ENCODE measurements around the gene TXNDC2. TPM values are rescaled to one million over a fixed set of nuclear protein-coding genes. Genes with fewer than 3 reads are reported as not detected.
"Not testable (repeated sequence)": the region's sequence is repeated elsewhere in the genome, so short reads cannot be mapped to it uniquely, and the experiment has no call there.

The TXNDC2 gene
- total RNA-seq: 0.10 TPM in 1 of 2 replicates, not detected in the other
- polyA plus RNA-seq (2012): 0.24 TPM

DNA sequence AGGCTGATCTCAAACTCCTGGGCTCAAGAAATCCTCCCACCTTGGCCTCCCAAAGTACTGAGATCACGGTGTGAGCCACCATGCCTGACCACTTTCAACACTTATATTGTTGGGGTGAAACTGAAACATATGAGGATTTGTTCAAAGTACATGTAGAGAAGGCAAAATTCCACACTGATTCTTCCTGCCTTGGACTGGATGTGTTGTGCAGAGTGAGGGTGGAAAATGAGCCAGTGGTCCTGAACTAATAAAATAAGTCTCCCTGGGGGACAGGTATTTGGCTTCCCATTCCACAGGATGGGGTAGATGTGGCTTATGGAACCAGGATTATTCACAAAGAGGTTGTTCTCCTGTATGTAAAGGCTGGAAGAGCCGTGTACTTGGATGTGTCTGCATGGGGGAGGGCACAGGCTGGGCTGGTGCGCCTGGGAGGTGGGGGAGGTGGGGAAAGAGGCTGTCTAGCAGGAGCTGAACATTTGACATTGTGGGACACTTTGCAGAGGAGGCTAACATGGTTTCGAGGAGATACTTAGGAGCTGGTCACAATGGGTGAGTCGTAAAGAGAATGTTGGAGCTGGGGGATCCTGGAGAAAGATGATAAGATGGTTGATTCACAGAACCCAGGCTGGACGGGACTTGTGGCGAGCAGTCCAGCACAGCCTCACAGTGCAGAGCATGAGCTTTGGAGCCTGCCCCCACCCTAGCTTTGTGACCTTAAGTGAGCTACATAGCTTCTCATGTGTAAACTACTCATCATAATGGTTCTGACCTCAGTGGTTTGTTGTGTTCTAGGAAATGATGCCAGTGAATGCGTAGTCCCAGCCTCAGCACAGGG is at the start of gene TXNDC2:
Gene TXNDC2, plus strand, starts transcription at position 804 of the 835 bp plus-strand sequence. CDS start 708 bp downstream, outside the sequence.
- DNase-seq (ENCODE audit: low read depth): no peak

DNA sequence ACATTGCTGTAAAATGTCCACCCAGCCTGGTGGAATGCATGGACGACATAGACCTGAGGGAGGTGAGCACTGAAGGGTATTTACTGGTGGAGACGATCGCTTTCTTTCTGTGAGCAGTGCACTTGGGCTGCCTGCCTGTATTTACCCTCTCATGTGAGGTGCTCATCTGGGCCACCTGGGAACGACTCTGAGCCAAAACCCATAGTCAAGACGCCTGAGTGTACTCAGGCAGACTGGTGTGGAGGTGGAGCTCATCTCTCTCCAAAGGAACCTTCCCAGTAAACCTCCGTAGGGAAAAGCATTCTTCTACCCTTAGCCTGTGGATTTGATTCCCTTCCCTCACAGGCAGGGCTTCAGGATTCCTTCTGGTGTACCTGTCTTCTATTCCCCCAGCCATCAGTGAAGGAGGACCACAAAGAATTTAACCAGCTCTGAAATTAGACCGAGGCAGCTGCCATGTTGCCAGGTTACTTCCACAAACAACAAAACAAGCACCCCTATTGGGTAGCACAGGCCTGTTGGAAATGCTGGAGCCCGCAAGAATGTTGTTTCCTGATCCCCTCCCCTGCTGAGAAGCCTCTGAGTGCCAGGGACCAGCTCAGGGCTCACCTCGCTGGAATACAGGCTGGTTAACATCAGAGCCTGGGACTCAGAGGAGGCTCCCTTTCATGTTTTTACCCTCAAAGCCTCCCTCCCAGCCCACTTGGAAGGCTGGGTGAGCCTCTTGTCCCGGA is 47.5 kb upstream of the TXNDC2 start:
- DNase-seq (ENCODE audit: low read depth): peak; percentile 98

DNA sequence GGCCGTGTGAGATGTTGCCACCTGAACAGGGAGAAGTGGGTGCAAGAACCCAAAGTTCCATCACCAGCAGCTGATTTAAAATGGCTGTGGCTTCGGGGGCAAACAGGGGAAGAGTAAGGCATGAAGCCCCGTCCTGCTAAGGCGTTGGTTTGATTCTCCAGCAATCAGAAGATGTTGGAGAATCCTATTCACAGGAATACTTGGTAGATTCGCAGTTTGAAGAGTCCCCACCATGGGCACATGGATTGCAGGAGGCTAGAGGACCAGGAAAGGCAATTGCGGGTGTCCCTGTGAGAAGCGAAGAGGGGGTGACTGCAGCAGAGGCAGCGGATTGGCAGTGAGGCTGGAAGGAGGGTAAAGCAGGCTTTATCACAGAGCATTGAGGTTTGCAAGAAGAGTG is 46.6 kb upstream of the TXNDC2 start:
- DNase-seq (ENCODE audit: low read depth): no peak

DNA sequence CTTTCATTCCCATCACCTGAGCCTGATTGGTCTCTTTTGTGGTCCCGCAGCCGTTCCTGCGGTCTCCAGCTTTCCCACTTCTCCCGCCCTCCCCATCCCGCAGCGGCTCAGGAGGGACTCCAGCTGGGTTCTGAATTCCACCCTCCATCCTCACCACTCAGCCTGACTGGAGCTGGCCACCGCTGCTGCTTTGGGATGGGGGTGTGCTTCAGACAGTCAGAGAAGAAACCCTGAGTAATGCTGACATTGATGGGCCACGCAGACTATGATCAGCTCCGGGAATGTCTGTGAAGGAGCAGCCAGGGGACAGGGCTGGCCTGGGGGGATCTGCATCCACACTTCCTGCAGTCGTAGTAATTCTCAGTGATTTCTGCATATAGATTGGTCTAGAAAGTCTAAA is 45.9 kb upstream of the TXNDC2 start:
- no peak for DNase-seq (ENCODE audit: low read depth)

DNA sequence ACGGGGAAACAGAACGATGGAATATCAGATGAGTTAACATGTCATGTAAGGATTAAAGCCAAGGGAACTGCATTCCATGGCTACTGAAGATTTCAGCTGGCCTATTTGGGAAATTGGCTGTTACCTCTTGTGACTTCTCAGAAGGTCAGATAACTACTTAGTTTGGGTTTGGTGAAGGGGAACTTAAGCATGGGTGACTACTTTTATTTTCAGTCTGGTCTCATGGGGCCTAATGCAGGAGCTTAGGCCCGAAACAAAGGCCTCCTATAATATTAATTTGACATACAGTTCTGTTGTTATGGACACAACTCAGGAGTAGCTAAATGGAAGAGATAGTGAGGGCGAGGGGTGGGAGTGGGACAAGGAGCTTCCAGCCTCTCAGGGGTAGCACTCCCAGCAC is 44.0 kb upstream of the TXNDC2 start:
- no peak for DNase-seq (ENCODE audit: low read depth)

DNA sequence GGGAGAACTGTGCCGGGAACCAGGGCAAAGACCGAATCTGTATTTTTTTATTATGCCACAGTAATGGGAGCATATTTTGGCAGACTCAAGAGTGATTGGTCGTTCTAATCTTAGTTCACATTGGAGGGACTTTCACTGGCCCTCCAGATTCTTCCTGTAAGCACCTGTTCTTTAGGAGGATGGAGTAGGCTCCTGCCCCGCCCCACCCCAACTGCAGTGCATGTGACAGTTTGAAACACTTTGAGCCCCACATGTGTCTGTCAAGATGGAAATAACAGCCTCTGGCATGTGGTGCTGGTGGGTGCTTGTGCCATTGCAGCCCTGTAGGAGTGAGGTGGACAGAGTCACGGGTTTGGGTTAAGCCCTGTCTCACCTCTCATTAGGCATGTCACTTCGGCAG is 43.3 kb upstream of the TXNDC2 start:
- peak; percentile 69 for DNase-seq (ENCODE audit: low read depth)

DNA sequence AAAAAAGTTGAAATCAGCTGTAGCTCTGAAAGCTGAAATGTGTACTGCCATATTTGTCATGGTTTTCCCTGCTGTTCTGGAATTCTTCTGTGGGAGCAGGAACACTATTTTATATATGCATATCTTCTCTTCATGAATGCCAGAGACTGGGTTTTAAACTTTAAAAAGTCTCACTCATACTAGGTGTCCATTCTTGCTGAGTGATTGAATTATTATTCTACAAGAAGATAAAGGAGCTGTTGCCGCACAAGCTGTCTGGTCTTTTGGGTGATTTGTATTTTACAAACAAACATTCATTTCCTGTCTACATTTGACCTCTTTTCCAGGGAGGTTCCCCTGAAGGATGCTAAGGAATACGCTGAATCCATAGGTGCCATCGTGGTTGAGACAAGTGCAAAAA is 40.5 kb upstream of the TXNDC2 start:
- DNase-seq (ENCODE audit: low read depth): no peak

DNA sequence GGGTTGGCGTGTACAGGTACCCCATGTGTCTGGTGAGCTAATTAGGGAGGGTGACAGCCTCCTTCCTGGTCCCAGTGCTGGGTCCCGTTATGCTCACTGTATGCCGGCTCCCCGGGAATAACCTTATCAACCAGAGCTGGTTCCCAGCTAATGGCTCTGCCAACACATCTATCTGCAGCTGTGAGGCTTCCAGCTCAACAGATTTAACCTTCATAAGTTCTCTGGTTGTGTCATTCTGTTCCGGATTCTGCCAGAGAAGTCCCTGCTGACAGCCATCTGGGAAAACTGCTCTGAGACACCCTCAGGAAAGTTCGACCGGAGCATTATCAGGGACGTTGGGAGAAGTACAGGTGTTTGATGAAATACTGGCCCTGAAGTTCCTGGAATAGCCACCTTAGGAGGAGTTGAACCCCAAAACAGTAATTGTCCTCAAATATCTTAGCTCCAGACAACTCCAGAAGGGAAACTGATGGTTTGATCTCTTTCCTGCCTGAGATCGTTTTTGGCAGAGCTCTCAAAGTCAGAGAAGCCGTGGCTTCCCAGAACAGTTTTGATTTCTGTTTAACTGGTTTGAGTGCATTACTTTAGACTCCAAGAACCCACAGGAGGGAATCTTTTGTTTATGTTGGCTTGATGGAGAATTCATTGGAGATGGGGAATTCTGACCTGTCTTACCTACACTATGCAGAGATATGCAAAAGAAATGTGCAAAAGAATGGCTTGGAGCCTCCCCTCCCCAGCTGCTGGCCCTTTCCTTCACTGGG is 39.4 kb upstream of the TXNDC2 start:
- DNase-seq (ENCODE audit: low read depth): no peak

DNA sequence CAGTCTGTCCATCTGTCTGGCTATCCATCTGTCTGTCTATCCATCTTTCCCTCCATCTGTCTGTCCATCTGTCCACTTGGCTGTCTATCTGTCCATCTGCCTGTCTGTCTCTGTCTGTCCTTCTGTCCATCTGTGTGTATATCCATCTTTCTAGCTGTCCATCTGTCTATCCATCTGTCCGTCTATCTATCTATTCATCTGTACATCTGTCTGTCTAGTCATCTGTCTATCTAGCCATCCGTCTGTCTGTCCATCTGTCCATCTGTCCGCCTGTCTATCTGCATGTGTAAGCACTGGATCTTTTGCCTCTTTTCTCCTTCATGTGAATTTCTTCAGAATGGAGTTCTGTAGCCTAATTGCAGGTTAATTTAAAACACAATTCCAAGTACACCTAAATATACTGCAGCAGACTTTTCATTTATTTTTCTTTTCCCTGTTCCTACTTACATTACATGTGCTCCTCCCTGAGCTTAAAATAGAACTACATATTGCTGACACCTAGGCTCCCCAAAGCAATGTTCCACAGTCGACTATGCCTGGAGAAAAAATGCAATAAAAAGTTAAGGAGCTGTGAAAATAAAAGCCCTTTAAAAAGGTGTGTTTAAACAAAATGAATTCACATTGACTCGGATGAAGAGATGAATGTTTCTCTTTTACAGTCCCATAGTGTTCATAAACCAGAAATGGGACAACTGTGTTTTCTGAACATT is 37.4 kb upstream of the TXNDC2 start:
- peak; percentile 65 for DNase-seq (ENCODE audit: low read depth)

DNA sequence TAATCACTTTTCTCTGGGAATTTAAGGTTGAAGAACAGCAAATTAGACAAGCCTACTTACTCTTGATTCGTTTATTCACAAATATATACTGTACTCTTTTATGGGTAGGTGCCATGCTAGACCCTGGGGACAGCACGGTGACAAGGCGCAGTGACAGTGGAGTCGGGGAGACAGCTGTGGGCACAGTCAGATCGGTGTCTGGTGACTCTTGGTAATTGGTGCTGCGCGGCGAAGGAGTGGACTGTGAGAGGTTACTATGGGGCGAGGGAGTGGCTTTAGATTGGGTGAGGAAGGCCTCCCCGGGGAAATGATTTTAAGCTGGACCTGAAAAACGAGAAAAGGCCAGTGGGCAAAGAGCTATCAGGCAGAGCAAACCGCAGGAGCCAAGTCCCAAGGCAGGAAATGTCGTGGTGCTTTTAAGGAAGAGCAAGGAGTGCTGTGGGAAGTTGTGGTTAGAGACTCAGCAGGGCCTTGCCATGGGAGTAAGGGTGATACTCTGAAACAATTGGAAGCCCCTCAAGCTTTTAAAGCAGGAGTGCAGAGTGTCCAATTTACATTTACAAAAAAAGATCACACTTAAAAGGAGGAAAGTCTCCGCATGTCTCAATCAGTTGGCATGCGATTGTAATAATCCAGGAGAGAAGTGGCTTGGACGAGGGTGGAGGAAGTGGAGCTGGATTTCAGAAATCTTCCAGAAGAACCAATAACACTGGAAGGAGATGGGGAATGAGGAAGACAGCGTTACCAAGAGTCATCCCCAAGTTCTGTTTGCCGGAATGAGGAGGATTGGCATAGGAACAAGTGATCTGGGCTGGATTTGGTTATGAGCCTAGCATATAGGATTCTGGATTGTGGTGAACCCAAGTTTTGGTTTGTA is 36.1 kb upstream of the TXNDC2 start:
- DNase-seq (ENCODE audit: low read depth): peak; percentile 86

DNA sequence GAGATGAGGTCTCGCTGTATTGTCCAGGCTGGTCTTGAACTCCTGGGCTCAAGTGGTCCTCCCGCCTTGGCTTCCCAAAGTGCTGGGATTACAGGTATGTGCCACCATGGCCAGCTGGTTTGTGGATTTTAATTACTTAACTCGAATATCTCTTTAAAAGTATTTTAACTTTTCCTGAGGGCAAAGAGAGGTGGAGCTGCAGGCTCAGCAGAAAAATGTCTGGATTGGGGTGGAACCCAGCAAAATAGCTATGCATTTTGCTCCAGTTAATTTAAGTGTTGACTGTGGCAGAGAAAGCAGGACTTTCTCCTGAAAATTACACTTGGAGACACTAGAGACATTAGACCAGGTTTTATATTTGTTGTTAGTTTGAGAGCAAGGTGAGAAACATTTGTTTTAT is 35.5 kb upstream of the TXNDC2 start:
- DNase-seq (ENCODE audit: low read depth): no peak

DNA sequence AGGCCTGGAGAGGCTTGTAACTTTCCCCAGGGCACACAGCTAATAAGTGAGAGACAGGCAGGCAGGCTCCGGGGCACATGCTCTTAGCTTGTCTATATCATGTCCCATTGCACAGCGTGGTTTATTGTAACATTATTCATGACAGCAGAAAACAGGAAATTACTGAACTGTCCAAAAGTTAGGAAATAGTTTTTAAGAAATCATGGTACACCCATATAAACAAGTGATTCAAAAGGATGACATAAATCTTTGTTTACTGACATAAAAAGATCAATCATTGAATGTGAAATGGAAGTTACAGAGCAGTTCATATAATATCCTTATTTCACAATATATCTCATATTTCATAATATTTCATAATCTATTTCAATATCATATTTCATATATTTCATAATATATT is 34.3 kb upstream of the TXNDC2 start:
- no peak for DNase-seq (ENCODE audit: low read depth)

DNA sequence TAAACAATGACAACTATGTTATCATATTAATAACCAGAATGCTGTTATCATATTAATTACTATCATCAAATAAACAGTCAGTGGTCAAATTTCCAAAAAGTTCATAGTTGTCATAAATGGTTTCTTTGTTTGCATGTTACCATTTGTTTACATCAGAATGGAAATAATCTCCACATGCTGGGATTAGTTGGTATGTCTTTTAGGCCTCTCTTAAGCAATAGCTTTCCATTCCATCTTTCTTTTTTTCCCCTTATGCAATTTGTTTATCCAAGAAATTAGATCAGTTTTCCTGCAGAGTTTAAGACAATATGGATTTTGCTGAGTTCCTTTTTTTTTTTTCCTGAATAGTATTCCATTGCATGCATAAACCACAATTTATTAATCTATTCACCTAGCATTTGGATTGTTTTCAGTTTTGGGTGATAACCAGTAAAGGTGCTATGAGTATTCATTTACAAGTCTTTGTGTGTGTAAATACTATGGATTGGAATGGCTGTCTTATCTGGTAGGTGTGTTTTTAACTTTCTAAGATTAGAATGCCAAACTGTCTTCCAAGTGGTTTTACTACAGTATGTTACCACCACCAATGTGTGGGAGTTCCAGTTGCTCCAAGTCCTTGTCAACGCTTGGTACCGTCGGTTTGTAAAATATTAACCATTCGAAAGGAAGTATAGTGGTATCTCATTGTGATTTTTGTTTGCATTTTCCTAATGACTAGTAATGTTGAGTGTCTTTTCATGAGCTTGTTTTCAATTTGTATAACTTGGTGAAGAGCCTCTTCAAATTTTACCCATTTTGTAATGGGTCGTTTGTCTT is 33.3 kb upstream of the TXNDC2 start:
- DNase-seq (ENCODE audit: low read depth): no peak

DNA sequence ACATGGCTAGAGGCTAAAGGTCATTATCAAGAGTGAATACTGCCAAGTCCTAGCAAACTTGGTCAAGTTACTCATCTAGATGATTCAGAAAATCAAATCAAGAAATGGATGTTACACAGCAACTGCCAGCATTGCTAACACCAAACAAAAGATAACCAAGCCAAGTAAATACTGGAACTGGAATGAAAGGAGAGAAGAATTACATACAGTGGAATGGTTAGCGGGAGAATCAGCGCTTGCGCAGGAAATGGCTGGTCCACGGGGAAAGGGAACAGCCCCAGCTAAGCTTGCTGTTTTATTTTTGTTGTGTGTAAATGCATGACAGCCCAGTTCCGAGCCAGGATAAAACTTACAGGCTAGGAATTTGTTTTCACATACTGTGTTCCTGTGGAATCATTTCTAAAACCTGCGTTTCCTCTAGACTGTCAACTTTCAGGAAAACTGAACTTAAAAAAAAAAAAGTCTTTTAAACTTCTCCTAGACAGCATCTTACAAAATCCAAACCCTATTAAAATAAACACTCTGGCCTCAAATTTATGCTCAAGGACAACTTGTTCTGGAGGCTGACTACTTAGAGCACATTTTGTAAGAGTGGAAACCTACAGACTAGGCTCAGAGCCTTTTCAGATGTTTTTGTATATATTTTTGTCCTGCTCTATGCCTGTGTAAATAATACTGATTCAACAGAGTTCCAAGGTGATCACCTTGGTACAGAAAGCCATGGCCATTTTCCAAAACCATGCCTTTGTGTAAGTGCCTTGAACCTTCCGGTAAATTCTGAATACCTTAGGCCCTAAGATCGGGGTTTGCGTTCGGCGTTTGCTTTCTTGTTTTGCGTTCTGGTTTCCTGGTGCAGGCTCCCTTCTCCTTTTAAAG is 30.7 kb upstream of the TXNDC2 start:
- no peak for DNase-seq (ENCODE audit: low read depth)

DNA sequence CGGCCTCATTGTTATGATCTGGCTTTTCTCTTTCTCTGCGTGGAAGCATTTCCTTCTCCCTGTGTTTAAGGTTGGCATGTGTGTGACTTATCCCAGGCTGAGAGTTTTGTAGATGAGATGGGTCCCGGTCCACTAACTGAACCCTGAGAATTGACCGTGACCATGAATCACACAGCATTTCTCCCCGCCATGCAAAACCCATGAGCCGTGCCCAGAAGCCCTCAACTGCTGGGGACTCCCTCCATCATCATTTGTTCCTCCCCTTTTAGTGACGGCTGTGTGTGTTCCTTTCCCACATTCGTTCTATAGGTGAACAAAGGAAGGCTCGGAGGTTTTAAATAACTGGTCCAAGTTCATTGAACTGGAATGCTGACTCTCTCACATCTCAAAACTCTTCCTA is 30.1 kb upstream of the TXNDC2 start:
- no peak for DNase-seq (ENCODE audit: low read depth)

DNA sequence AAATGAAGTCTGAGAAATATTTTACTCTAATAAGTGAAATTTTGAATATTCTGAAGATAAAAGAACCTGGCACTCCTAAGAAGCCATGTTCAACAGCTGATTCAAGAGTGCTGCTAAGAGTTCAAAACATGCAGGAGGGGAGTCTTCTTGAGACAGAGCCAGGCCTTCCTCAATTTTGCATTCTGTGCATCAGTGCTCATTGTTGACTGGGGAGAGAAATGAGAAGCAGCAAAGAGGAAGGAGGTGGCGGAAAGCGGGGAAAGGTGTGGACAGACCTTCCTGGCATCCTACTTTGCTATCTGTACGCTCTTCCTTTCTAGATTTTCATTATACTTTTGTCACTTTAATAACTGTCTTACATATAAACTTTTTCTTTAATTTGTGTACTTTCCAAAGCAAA is 29.7 kb upstream of the TXNDC2 start:
- no peak for DNase-seq (ENCODE audit: low read depth)

DNA sequence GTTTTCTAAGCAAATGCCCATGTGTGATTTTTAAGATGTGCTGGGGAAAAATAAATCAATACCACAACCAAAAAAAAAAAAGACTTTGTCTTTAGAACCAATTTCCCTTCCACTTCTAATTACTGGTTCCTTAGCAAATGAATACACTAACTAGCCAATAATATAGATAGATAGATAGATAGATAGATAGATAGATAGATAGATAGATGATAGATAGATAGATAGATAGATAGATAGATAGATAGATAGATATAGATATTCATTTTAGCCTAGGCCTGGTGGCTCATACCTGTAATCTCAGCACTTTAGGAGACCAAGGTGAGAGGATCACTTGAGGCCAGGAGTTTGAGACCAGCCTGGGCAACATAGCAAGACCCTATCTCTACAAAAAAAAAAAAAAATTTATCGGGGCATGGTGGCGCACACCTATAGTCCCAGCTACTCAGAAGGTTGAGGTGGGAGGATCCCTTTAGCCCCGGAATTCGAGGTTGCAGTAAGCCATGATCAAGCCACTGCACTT is 28.2 kb upstream of the TXNDC2 start:
- not testable (repeated sequence) for DNase-seq (ENCODE audit: low read depth)

DNA sequence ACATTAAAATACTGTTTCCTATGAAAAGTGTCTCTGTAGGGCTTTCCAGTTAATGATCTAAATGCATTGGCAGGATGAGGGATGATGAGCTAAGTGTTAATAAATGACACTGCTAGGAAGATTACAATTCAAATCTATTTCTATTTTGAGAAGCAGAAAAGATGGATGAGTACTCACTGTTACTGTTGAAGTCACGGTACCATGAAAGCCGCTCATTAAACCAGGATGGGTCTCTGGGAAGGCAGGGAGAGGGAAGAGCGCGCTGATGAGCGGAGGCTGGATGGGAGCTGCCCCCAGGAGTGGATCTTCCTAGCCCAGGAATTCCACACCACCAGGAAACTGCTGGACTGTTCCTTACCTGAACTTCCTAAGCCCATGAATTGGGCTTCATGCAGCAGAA is 27.1 kb upstream of the TXNDC2 start:
- DNase-seq (ENCODE audit: low read depth): no peak
